ENCODE data around the gene TGFBRAP1. TPM values are rescaled to one million over a fixed set of nuclear protein-coding genes. Genes with fewer than 3 reads are reported as not detected.
"Not testable (repeated sequence)": the region's sequence is repeated elsewhere in the genome, so short reads cannot be mapped to it uniquely, and the experiment has no call there.

TGFBRAP1 gene
- total and polyA plus RNA-seq, 3 experiments from 2014 or later: 30.8 to 32.1 (median 30.8) TPM

DNA sequence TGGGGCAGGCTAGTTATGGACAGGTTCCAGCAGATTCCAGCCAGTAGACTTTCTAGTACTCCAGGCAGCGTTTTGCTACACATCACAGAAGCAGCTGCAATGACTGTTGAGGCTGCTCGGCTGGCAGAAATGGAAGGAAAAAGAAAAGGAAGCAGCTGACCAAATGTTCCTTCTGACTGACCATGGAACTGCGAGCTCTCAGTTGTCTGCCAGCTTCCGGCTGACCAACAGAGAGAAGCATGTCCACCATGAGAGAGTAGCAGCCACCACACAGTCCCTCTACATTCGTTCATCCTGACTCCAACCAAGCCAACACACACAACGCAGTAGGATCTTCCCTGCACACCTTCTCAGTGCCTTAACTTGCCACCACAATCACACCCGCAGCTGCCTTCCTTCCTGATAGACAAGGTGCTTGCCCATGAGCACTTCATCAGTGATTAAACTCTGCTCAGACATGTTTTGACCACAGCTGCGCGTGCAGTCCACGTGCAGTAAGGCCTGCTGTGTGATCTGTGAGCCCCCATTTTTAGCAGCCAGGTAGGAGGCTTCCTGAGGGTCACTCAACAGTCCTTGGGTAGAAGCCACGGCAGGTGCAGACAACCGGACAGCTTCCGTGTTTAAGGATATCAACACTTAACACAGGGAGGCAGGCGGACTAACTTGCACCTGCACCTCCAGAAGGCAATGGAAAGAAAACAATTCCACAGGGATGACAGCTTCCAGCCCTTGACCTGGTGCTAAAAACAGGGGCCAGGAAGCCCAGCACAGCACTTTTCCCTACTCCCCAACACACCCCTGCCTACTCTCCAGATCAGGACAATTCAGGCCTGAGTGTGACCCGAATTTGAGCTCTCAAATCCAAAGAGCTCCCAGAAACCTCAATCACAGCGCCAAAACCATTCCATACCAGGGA is 996 bp downstream of the TGFBRAP1 start:
- peak overlapping the region; percentile 84 to 96 (median 92) for H3K4me3 Mint-ChIP-seq
- Histone ChIP-seq H3K27ac (ENCODE audit: low read depth, low read length) (peak overlapping the region; percentile 49), H3K9me3 (ENCODE audit: low read length) (no peaks in the 10 kb centered on the region), H3K36me3 (ENCODE audit: insufficient read depth, low read length) (no peaks in the 10 kb centered on the region), H3K4me1 (ENCODE audit: insufficient read depth, low read length) (peaks cover 29% of the 10 kb centered on the region), H3K4me3 (ENCODE audit: low read length) (peak overlapping the region; percentile 87), H3K27me3 (ENCODE audit: insufficient read depth, low read length, poor library complexity, severe bottlenecking) (no peaks in the 10 kb centered on the region)
- H3K36me3 Mint-ChIP-seq: peaks cover 0 to 24% (median 2%) of the 10 kb centered on the region in 3 donors
- CTCF ChIA-PET: interaction anchor here (1.4 to 1.5 kb wide), 2 partner anchors 18 to 70 kb away, joined by 3 to 4 read pairs; partner anchors contain the start of gene FHL2
- POLR2A ChIA-PET: interaction anchor here (0.6 to 1.7 kb wide), 4 partner anchors 9 to 410 kb away, joined by 3 to 10 read pairs (median 4); partner anchors contain the start of gene C2orf49
- peaks cover 46 to 69% (median 68%) of the 10 kb centered on the region in 3 donors for H3K4me1 Mint-ChIP-seq
- no peaks in the 10 kb centered on the region for H3K27me3 Mint-ChIP-seq
- no peaks in the 10 kb centered on the region for H3K9me3 Mint-ChIP-seq
- DNase-seq: peak in 4 of 5 donors; percentile 8 to 59 (median 28)
- peak overlapping the region; percentile 88 to 100 (median 96) for H3K27ac Mint-ChIP-seq

DNA sequence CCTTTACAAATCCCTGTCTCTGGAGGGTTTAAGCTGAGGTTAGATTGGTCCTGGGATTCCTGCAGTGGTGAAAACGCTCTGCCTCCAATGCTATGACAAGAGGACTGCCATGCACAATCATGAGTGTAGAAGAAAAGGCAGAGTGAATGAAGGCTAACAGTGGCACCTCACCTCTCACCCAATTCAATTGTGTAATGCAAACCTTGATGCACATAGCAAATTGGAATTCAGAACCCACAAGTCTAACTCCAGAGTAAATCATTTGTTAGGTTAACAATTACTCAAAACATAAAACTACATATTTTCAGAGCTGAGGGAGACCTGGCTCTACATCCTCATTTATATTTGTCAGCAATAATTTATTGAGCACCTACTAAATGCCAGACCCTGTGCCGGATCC is 1.8 kb downstream of the TGFBRAP1 start:
- no peak for DNase-seq
- Mint-ChIP-seq H3K4me1 (peaks cover 53 to 78% (median 75%) of the 10 kb centered on the region in 3 donors), H3K36me3 (peaks cover 0 to 26% (median 2%) of the 10 kb centered on the region in 3 donors), H3K9me3 (no peaks in the 10 kb centered on the region), H3K27ac (peak overlapping the region; percentile 88 to 100 (median 96)), H3K4me3 (peak overlapping the region in 6 of 7 donors; percentile 84 to 96 (median 90)), H3K27me3 (no peaks in the 10 kb centered on the region)
- POLR2A ChIA-PET: no interaction called here
- no peaks in the 10 kb centered on the region for H3K27me3 ChIP-seq (ENCODE audit: insufficient read depth, low read length, poor library complexity, severe bottlenecking)
- H3K9me3 ChIP-seq (ENCODE audit: low read length): no peaks in the 10 kb centered on the region
- H3K4me1 ChIP-seq (ENCODE audit: insufficient read depth, low read length): peaks cover 29% of the 10 kb centered on the region
- H3K4me3 ChIP-seq (ENCODE audit: low read length): no peak overlapping the region
- no peak overlapping the region for H3K27ac ChIP-seq (ENCODE audit: low read depth, low read length)
- H3K36me3 ChIP-seq (ENCODE audit: insufficient read depth, low read length): no peaks in the 10 kb centered on the region
- CTCF ChIA-PET: interaction anchor here (1.0 to 1.5 kb wide), 3 partner anchors 17 to 71 kb away, joined by 3 to 4 read pairs (median 3); partner anchors contain the start of gene FHL2

DNA sequence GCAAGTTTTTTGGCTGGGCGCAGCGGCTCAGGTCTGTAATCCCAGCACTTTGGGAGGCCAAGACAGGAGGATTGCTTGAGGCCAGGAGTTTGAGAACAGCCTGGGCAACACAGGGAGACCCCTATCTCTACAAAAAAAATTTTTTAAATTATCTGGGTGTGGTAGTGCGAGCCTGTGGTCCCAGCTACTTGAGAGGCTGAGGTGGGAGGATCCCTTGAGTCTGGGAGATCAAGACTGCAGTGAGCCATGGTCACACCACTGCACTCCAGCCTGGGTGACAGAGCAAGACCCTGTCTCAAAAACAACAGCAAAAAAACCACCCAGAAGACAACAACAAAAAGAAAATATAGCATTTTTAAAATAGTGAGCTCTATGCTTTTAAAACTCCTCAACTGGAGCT is 2.3 kb downstream of the TGFBRAP1 start:
- H3K27me3 Mint-ChIP-seq; H3K36me3 ChIP-seq (ENCODE audit: insufficient read depth, low read length); H3K27ac ChIP-seq (ENCODE audit: low read depth, low read length); POLR2A ChIA-PET; H3K4me3 ChIP-seq (ENCODE audit: low read length); H3K9me3 Mint-ChIP-seq; DNase-seq; H3K27me3 ChIP-seq (ENCODE audit: insufficient read depth, low read length, poor library complexity, severe bottlenecking); H3K9me3 ChIP-seq (ENCODE audit: low read length): not testable (repeated sequence)
- H3K27ac Mint-ChIP-seq: peak overlapping the region; percentile 88 to 100 (median 96)
- H3K4me3 Mint-ChIP-seq: peak overlapping the region in 4 of 7 donors; percentile 32 to 96 (median 85)
- H3K36me3 Mint-ChIP-seq: peaks cover 0 to 28% (median 2%) of the 10 kb centered on the region in 3 donors
- CTCF ChIA-PET: interaction anchor here (1.0 to 1.4 kb wide), 2 partner anchors 17 to 20 kb away, joined by 3 to 4 read pairs; no protein-coding TSS in a partner anchor
- peaks cover 57 to 82% (median 79%) of the 10 kb centered on the region in 3 donors for H3K4me1 Mint-ChIP-seq
- peaks cover 29% of the 10 kb centered on the region for H3K4me1 ChIP-seq (ENCODE audit: insufficient read depth, low read length)

DNA sequence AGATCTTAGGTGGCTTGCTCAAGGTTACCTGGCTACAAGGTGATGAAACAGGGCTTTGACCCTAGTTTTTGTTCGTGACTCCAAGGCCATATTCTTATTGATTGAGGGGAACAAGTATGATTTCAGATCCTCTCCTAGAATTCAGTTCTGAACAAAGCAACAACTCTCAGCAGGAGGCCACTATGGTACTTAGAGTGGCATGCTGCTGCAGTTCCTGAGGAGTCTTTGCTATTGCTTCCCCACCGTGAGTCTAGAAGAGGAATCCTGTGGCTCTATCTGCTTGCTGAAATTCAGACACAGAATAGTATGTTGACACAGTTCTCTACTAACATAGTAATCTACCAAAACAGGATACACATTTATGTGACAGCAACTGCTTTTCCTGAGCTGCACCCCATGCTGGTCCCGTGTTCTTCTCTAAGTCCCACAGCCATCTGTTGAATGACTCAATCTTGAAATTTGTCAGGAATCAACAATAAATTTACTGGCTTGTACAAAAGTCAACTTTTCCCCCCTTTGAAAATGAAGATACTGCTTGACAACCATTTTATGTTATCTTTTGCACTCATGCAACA is 4.1 kb downstream of the TGFBRAP1 start:
- no peaks in the 10 kb centered on the region for H3K27me3 Mint-ChIP-seq
- Histone ChIP-seq H3K36me3 (ENCODE audit: insufficient read depth, low read length) (no peaks in the 10 kb centered on the region), H3K27ac (ENCODE audit: low read depth, low read length) (no peak overlapping the region), H3K4me1 (ENCODE audit: insufficient read depth, low read length) (peaks cover 24% of the 10 kb centered on the region), H3K27me3 (ENCODE audit: insufficient read depth, low read length, poor library complexity, severe bottlenecking) (no peaks in the 10 kb centered on the region), H3K9me3 (ENCODE audit: low read length) (no peaks in the 10 kb centered on the region), H3K4me3 (ENCODE audit: low read length) (no peak overlapping the region)
- H3K4me3 Mint-ChIP-seq: peak overlapping the region in 1 of 7 donors; percentile 46
- H3K27ac Mint-ChIP-seq: peak overlapping the region in 6 of 8 donors; percentile 11 to 95 (median 35)
- CTCF ChIA-PET: no interaction called here
- no peaks in the 10 kb centered on the region for H3K9me3 Mint-ChIP-seq
- no peak for DNase-seq
- H3K4me1 Mint-ChIP-seq: peaks cover 62 to 83% (median 79%) of the 10 kb centered on the region in 3 donors
- peaks cover 0 to 28% (median 2%) of the 10 kb centered on the region in 3 donors for H3K36me3 Mint-ChIP-seq
- POLR2A ChIA-PET: no interaction called here

DNA sequence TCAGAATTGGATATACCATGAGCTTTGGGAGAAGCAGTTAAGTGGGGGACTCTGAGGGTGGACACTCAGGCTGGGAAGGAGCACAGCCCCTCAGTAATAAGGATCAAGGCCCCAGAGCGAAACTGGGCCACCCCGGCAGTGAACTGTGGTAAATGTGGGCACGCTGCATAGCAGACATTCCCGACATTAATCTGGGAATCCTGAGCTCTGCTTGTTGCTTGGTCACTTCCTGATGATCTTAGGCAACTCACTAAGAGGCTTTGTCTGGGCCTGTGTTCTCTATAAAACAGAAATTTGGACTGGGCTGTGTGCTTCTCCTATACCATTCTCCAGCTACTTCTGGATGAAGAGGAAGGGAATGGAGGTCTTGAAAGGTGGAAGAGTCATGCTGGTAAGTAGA is 4.8 kb downstream of the TGFBRAP1 start:
- no peak for DNase-seq
- H3K27ac ChIP-seq (ENCODE audit: low read depth, low read length): no peak overlapping the region
- no peaks in the 10 kb centered on the region for H3K9me3 ChIP-seq (ENCODE audit: low read length)
- H3K4me3 ChIP-seq (ENCODE audit: low read length): no peak overlapping the region
- Mint-ChIP-seq H3K4me1 (peaks cover 60 to 83% (median 78%) of the 10 kb centered on the region in 3 donors), H3K9me3 (no peaks in the 10 kb centered on the region), H3K4me3 (no peak overlapping the region), H3K27ac (peak overlapping the region in 6 of 8 donors; percentile 11 to 95 (median 68)), H3K27me3 (no peaks in the 10 kb centered on the region), H3K36me3 (peaks cover 0 to 24% (median 2%) of the 10 kb centered on the region in 3 donors)
- ChIA-PET CTCF (no interaction called here), POLR2A (no interaction called here)
- H3K4me1 ChIP-seq (ENCODE audit: insufficient read depth, low read length): peaks cover 19% of the 10 kb centered on the region
- no peaks in the 10 kb centered on the region for H3K36me3 ChIP-seq (ENCODE audit: insufficient read depth, low read length)
- H3K27me3 ChIP-seq (ENCODE audit: insufficient read depth, low read length, poor library complexity, severe bottlenecking): no peaks in the 10 kb centered on the region

DNA sequence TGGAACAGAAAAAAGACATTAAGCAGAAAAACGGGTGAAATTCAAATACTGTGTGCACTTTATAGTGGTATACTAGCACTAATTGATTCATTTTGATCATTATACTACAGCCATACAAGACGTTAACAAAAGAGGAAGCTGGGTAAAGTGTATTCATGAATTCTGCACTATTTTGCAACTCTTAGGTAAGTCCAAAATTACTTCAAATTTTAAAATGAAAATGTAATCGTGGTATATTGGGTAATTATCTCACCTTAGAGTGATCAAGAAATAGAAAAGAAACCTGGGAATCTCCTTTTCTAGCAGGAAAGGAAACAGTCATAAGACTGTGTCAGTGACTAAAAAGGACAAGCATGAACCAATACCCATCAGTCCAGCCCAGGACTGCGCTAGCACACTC is 5.4 kb downstream of the TGFBRAP1 start:
- peaks cover 58 to 81% (median 75%) of the 10 kb centered on the region in 3 donors for H3K4me1 Mint-ChIP-seq
- H3K27ac ChIP-seq (ENCODE audit: low read depth, low read length): no peak overlapping the region
- DNase-seq: no peak
- H3K9me3 ChIP-seq (ENCODE audit: low read length): no peaks in the 10 kb centered on the region
- no peak overlapping the region for H3K4me3 ChIP-seq (ENCODE audit: low read length)
- no peaks in the 10 kb centered on the region for H3K36me3 ChIP-seq (ENCODE audit: insufficient read depth, low read length)
- no peaks in the 10 kb centered on the region for H3K9me3 Mint-ChIP-seq
- H3K4me1 ChIP-seq (ENCODE audit: insufficient read depth, low read length): peaks cover 18% of the 10 kb centered on the region
- ChIA-PET POLR2A (no interaction called here), CTCF (no interaction called here)
- peak overlapping the region in 6 of 8 donors; percentile 31 to 95 (median 63) for H3K27ac Mint-ChIP-seq
- no peaks in the 10 kb centered on the region for H3K27me3 Mint-ChIP-seq
- no peak overlapping the region for H3K4me3 Mint-ChIP-seq
- H3K36me3 Mint-ChIP-seq: peaks cover 0 to 23% (median 2%) of the 10 kb centered on the region in 3 donors
- H3K27me3 ChIP-seq (ENCODE audit: insufficient read depth, low read length, poor library complexity, severe bottlenecking): no peaks in the 10 kb centered on the region

DNA sequence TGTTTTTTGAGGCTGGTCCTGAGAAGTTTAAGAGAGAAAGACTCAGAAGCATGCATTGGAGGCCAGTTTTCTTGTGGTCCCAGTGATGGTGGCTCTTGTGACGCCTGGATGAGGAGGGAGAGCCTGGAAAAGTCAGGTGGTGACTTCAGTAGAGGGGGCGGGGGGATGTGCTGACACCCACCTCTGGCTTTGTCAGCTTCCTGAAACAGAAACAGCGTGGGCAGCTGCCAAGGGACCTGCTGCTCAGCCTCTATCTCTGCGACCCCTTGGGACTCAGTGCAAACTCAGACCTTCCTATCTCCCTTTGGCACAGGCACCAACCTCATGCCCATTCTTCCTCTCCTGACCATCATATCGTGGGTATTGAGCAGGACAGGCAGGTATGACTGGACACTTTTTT is 6.4 kb downstream of the TGFBRAP1 start:
- H3K9me3 ChIP-seq (ENCODE audit: low read length): no peaks in the 10 kb centered on the region
- Mint-ChIP-seq H3K27ac (peak overlapping the region in 6 of 8 donors; percentile 52 to 95 (median 72)), H3K36me3 (peaks cover 0 to 22% (median 0%) of the 10 kb centered on the region in 3 donors), H3K9me3 (no peaks in the 10 kb centered on the region), H3K4me1 (peaks cover 52 to 76% (median 71%) of the 10 kb centered on the region in 3 donors), H3K4me3 (no peak overlapping the region), H3K27me3 (no peaks in the 10 kb centered on the region)
- H3K4me3 ChIP-seq (ENCODE audit: low read length): no peak overlapping the region
- no peaks in the 10 kb centered on the region for H3K27me3 ChIP-seq (ENCODE audit: insufficient read depth, low read length, poor library complexity, severe bottlenecking)
- CTCF ChIA-PET: interaction anchor here (0.9 kb wide), 1 partner anchor 8 kb away, joined by 3 read pairs; no protein-coding TSS in a partner anchor
- H3K27ac ChIP-seq (ENCODE audit: low read depth, low read length): no peak overlapping the region
- POLR2A ChIA-PET: no interaction called here
- peaks cover 8% of the 10 kb centered on the region for H3K4me1 ChIP-seq (ENCODE audit: insufficient read depth, low read length)
- no peak for DNase-seq
- no peaks in the 10 kb centered on the region for H3K36me3 ChIP-seq (ENCODE audit: insufficient read depth, low read length)

Data from CD8-positive, alpha-beta memory T cell (primary cell).